Vagina (tissue), 2 donors: Measurements from ENCODE around the gene MDN1. TPM values are rescaled to one million over a fixed set of nuclear protein-coding genes. Genes with fewer than 3 reads are reported as not detected.
"Not testable (repeated sequence)": the region's sequence is repeated elsewhere in the genome, so short reads cannot be mapped to it uniquely, and the experiment has no call there.

Source experiments
- DNase-seq, 2 donors: peaks; one replicate each; pipeline ENCODE4 v3.0.0-alpha.2; 2017; ENCODE audit errors: extremely low spot score in 2 of 2
- H3K27ac ChIP-seq: fragments of 200-600 bp; sonication (generic); one replicate; pipeline ENCODE4 v1.5.1; 2019
- H3K27me3 ChIP-seq: fragments of 200-600 bp; sonication (generic); one replicate; pipeline ENCODE4 v1.5.1; 2019
- H3K36me3 ChIP-seq, 2 donors: fragments of 200-600 bp; sonication (generic); one replicate each; pipeline ENCODE4 v1.5.1; 2017 to 2019
- H3K4me1 ChIP-seq: fragments of 200-600 bp; sonication (generic); one replicate; pipeline ENCODE4 v1.5.1; 2019
- H3K4me3 ChIP-seq, 2 donors: fragments of 200-600 bp; sonication (generic); 1 replicate in 1 of 2; 2 replicates in 1 of 2; pipeline ENCODE4 v1.5.1; 2016 to 2019
- H3K9me3 ChIP-seq: fragments of 200-600 bp; sonication (generic); one replicate; pipeline ENCODE4 v1.5.1; 2019
- POLR2A ChIP-seq, 2 donors: fragments of 450-650 bp; IDR thresholded peaks; one replicate each; pipeline ENCODE4 v1.6.1; 2017; ENCODE audit warnings: antibody characterized with exemption in 2 of 2, mild to moderate bottlenecking in 2 of 2, moderate library complexity in 2 of 2
- POLR2AphosphoS5 ChIP-seq, 2 donors: sonication (generic); formaldehyde crosslinking; IDR thresholded peaks; one replicate each; pipeline ENCODE4 v1.9.0; 2017; ENCODE audit warnings: antibody characterized with exemption in 2 of 2, mild to moderate bottlenecking in 2 of 2, low read depth in 1 of 2; ENCODE audit not compliant: insufficient read depth in 1 of 2
- intact Hi-C: fragments of 100-400 bp; cut with DNase I; formaldehyde crosslinking; loops from one replicate; pipeline ENCODE4 v1.15.1; 2023
- total RNA-seq: library from RNA; depleted of rRNA; stranded (reverse); fragments of >200 nt; gene quantifications from one replicate; pipeline ENCODE4 v1.2.3, GENCODE V29; 2016
- TF ChIP-seq, protein P1 (sequence below), 3 experiments: fragments of 450-650 bp in 2 of 3; fragments of 200-600 bp in 1 of 3; sonication (generic) in 1 of 3; IDR thresholded peaks; one replicate each; pipeline ENCODE4 v1.5.1; 2017 to 2019; ENCODE audit warnings: antibody characterized with exemption in 3 of 3, mild to moderate bottlenecking in 2 of 3, moderate library complexity in 2 of 3

The MDN1 gene
- total RNA-seq, 1 donor from 2014 or later, result 23.8 TPM

DNA sequence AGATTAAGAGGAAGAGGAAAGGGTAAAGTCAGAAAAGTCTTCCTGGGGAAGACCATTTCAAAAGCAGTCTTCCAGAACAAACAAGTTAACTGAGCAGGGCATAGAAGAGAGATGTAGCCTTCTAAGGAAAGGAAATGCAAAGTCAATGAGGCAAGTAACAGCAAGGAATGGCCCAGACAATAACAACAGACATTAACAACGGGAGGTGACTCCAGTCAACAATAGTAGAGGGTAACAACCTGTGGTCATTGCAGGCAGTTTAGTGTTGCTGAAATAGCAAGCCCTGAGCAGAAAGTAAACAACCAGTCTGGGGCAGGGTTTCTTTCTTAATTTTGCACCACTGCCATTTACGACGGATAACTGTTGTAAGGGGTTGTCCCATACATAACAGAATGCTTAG, 2.1 kb downstream of the MDN1 start:
- intact Hi-C loops, result no loop called here
- Histone ChIP-seq H3K27me3 (no peaks in the 10 kb centered on the region), H3K36me3 (no peaks in the 10 kb centered on the region), H3K4me3 (no peak overlapping the region), H3K27ac (no peak overlapping the region), H3K4me1 (peaks cover 26% of the 10 kb centered on the region), H3K9me3 (no peaks in the 10 kb centered on the region)
- DNase-seq, result no peak
- TF ChIP-seq POLR2AphosphoS5 (IDR thresholded peaks at IDR 0.05; ENCODE audit: insufficient read depth in 1 of 2, low read depth in 1 of 2), result no peak
- TF ChIP-seq, protein P1, sequence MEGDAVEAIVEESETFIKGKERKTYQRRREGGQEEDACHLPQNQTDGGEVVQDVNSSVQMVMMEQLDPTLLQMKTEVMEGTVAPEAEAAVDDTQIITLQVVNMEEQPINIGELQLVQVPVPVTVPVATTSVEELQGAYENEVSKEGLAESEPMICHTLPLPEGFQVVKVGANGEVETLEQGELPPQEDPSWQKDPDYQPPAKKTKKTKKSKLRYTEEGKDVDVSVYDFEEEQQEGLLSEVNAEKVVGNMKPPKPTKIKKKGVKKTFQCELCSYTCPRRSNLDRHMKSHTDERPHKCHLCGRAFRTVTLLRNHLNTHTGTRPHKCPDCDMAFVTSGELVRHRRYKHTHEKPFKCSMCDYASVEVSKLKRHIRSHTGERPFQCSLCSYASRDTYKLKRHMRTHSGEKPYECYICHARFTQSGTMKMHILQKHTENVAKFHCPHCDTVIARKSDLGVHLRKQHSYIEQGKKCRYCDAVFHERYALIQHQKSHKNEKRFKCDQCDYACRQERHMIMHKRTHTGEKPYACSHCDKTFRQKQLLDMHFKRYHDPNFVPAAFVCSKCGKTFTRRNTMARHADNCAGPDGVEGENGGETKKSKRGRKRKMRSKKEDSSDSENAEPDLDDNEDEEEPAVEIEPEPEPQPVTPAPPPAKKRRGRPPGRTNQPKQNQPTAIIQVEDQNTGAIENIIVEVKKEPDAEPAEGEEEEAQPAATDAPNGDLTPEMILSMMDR (IDR thresholded peaks at IDR 0.05), result no peak
- TF ChIP-seq POLR2A (IDR thresholded peaks at IDR 0.05), result no peak

DNA sequence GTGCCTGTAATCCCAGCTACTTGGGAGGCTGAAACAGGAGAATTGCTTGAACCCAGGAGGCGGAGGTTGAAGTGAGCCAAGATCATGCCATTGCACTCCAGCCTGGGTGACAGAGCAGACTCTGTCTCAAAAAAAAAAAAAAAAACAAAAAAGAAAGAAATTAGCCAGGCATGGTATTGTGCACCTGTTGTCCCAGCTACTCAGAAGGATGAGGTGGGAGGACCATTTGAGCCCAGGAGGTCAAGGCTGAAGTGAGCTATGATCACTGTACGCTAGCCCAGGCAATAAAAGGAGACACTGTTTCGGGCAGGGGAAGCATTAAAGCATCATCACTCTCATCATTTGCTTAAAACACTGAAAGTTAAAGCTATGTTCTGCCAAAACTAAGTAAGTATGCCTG, 6.2 kb downstream of the MDN1 start:
- H3K4me1 ChIP-seq, intact Hi-C loops, H3K27me3 ChIP-seq, H3K36me3 ChIP-seq, H3K4me3 ChIP-seq, DNase-seq, H3K27ac ChIP-seq, H3K9me3 ChIP-seq: not testable (repeated sequence)

DNA sequence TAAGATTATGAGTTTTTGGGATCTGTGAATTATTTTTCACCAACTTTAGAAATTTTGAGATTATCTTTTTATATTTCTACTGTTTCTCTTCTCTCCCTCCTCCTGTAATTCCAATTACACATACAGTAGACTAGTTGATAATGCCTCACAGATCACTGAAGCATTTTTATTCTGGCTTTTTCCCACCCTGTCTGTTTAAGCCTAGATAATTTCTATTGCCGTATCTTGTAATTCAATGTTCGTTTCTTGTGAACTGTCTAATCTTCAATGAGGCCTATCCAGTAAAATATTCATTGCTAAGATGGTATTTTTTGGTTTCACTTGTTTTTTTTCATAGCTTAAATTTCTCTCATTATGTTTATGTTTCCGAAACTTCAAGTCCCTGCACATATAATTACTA, 12.0 kb downstream of the MDN1 start:
- Histone ChIP-seq H3K27ac (no peak overlapping the region), H3K9me3 (no peaks in the 10 kb centered on the region), H3K27me3 (no peaks in the 10 kb centered on the region), H3K4me3 (no peak overlapping the region), H3K36me3 (no peaks in the 10 kb centered on the region), H3K4me1 (no peaks in the 10 kb centered on the region)
- no peak for TF ChIP-seq POLR2AphosphoS5 (IDR thresholded peaks at IDR 0.05; ENCODE audit: insufficient read depth in 1 of 2, low read depth in 1 of 2)
- TF ChIP-seq, protein P1 (IDR thresholded peaks at IDR 0.05), result no peak
- no peak for TF ChIP-seq POLR2A (IDR thresholded peaks at IDR 0.05)
- intact Hi-C loops, result no loop called here
- no peak for DNase-seq

DNA sequence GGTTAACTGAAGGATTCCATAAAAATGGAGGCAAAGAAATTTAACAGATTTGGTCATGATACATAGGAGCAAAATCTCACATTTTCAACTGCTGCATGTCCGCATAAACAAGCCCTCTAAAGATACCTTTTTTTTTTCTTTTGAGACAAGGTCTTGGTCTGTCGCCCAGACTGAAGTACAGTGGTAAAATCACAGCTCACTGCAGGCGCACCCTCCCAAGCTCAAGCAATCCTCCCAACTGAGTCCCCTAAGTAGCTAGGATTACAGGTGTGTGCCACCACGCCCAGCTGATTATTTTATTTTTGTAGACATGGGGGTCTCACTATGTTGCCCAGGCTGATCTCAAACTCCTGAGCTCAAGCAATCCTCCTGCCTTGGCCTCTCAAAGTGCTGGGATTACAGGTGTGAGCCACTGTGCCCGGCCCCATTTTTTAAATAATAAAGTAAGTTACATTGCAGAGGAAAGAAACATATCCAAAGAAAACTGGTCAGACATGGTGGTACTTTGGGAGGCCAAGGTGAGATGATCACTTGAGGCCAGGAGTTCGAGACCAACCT, 13.7 kb downstream of the MDN1 start:
- TF ChIP-seq, protein P1 (IDR thresholded peaks at IDR 0.05), result no peak
- TF ChIP-seq POLR2A (IDR thresholded peaks at IDR 0.05) (no peak), POLR2AphosphoS5 (IDR thresholded peaks at IDR 0.05; ENCODE audit: insufficient read depth in 1 of 2, low read depth in 1 of 2) (no peak)
- Histone ChIP-seq H3K4me3 (no peak overlapping the region), H3K27me3 (no peaks in the 10 kb centered on the region), H3K9me3 (no peaks in the 10 kb centered on the region), H3K36me3 (no peaks in the 10 kb centered on the region), H3K4me1 (no peaks in the 10 kb centered on the region), H3K27ac (no peak overlapping the region)
- intact Hi-C loops, result no loop called here
- no peak for DNase-seq

DNA sequence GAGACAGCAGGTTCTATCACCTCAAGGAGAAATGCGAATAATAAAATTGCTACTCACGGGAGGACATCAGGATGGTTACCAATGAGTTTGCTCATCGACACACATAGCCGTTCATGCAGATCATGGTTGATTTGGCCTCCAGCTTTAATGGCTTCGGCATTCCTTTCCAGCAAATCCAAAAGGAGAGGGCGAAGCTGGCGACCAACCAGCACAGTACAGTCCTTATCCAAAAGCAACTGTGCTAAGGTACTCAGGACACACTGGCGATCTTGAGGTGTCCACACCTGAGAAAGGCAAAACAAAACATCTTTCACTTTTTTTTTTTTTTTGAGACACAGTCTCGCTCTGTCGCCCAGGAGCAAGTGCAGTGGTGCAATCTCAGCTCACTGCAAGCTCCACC, 16.3 kb downstream of the MDN1 start:
- TF ChIP-seq, protein P1 (IDR thresholded peaks at IDR 0.05), result no peak
- TF ChIP-seq POLR2A (IDR thresholded peaks at IDR 0.05) (no peak), POLR2AphosphoS5 (IDR thresholded peaks at IDR 0.05; ENCODE audit: insufficient read depth in 1 of 2, low read depth in 1 of 2) (no peak)
- H3K4me1 ChIP-seq, result no peaks in the 10 kb centered on the region
- H3K9me3 ChIP-seq, result no peaks in the 10 kb centered on the region
- H3K36me3 ChIP-seq, result peaks cover 0 to 5% of the 10 kb centered on the region in 2 donors
- no peaks in the 10 kb centered on the region for H3K27me3 ChIP-seq
- intact Hi-C loops, result no loop called here
- H3K4me3 ChIP-seq, result no peak overlapping the region
- no peak overlapping the region for H3K27ac ChIP-seq
- DNase-seq, result no peak
